ENCODE measurements around the gene SH3BGR. TPM values are rescaled to one million over a fixed set of nuclear protein-coding genes. Genes with fewer than 3 reads are reported as not detected.

SH3BGR gene
- total RNA-seq, 1 experiment from 2014 or later, result 2.9 TPM

- TF ChIP-seq, protein P1, sequence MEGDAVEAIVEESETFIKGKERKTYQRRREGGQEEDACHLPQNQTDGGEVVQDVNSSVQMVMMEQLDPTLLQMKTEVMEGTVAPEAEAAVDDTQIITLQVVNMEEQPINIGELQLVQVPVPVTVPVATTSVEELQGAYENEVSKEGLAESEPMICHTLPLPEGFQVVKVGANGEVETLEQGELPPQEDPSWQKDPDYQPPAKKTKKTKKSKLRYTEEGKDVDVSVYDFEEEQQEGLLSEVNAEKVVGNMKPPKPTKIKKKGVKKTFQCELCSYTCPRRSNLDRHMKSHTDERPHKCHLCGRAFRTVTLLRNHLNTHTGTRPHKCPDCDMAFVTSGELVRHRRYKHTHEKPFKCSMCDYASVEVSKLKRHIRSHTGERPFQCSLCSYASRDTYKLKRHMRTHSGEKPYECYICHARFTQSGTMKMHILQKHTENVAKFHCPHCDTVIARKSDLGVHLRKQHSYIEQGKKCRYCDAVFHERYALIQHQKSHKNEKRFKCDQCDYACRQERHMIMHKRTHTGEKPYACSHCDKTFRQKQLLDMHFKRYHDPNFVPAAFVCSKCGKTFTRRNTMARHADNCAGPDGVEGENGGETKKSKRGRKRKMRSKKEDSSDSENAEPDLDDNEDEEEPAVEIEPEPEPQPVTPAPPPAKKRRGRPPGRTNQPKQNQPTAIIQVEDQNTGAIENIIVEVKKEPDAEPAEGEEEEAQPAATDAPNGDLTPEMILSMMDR (conservative IDR thresholded peaks at IDR 0.05; ENCODE audit: low read depth, low read length), result 0 out of 2 replicates have a peak, but pooled peaks have one; percentile 31
- TF ChIP-seq EZH2 (IDR thresholded peaks at IDR 0.05; ENCODE audit: borderline replicate concordance, low read depth, low read length, poor library complexity, severe bottlenecking), result no peak
- peak within 1 kb of the TSS; percentile 75 for H3K27ac ChIP-seq (ENCODE audit: low read depth, low read length, poor library complexity, severe bottlenecking)
- no peaks in the 10 kb centered on the region for H3K27me3 ChIP-seq (replicated peaks; ENCODE audit: insufficient read depth, low read depth, low read length, poor library complexity)
- intact Hi-C loops (cut with micrococcal nuclease; ENCODE audit: unreplicated experiment), result no loop called here
- peak; percentile 89 for DNase-seq (ENCODE audit: low spot score)
- H3K36me3 ChIP-seq (ENCODE audit: insufficient read depth, low read length, poor library complexity, severe bottlenecking), result no peaks in the 10 kb centered on the region
- BruUV-seq (replicated peaks), result TSS peak; percentile 92
- ChIA-PET POLR2A (ENCODE audit: low non-redundant PET) (interaction anchor here (0.6 kb wide), 1 partner anchor 58 kb away, joined by 18 read pairs; no protein-coding TSS in a partner anchor), CTCF (no interaction called here)
- no peaks in the 10 kb centered on the region for H3K4me1 ChIP-seq (ENCODE audit: insufficient read depth, low read length, poor library complexity, severe bottlenecking)
- peak within 1 kb of the TSS; percentile 80 for H3K4me3 ChIP-seq (ENCODE audit: low read depth, low read length, poor library complexity, severe bottlenecking)
- no peaks in the 10 kb centered on the region for H3K9me3 ChIP-seq (ENCODE audit: low read depth, low read length, poor library complexity, severe bottlenecking)
Observed at GRCh38 chr21:39445321-39446269, 6.2 kb upstream of the SH3BGR start, which contains the start of gene LCA5L. Gene LCA5L (minus strand): TSS chr21:39445778. CDS start chr21:39428493, 17,285 bp downstream.

GRCh38 chr21:39447264-39447663, 4.5 kb upstream of the SH3BGR start:
- H3K4me3 ChIP-seq (ENCODE audit: low read depth, low read length, poor library complexity, severe bottlenecking), result no peak overlapping the region
- H3K4me1 ChIP-seq (ENCODE audit: insufficient read depth, low read length, poor library complexity, severe bottlenecking), result no peaks in the 10 kb centered on the region
- POLR2A ChIA-PET (ENCODE audit: low non-redundant PET), result interaction anchor here (0.6 kb wide), 2 partner anchors 21 to 191 kb away, joined by 5 to 10 read pairs; no protein-coding TSS in a partner anchor
- intact Hi-C loops (cut with micrococcal nuclease; ENCODE audit: unreplicated experiment), result no loop called here
- CTCF ChIA-PET, result no interaction called here
- no TSS peak for BruUV-seq (replicated peaks)
- no peaks in the 10 kb centered on the region for H3K27me3 ChIP-seq (replicated peaks; ENCODE audit: insufficient read depth, low read depth, low read length, poor library complexity)
- TF ChIP-seq, protein P1 (conservative IDR thresholded peaks at IDR 0.05; ENCODE audit: low read depth, low read length), result no peak
- no peak for TF ChIP-seq EZH2 (IDR thresholded peaks at IDR 0.05; ENCODE audit: borderline replicate concordance, low read depth, low read length, poor library complexity, severe bottlenecking)
- H3K36me3 ChIP-seq (ENCODE audit: insufficient read depth, low read length, poor library complexity, severe bottlenecking), result no peaks in the 10 kb centered on the region
- no peaks in the 10 kb centered on the region for H3K9me3 ChIP-seq (ENCODE audit: low read depth, low read length, poor library complexity, severe bottlenecking)
- DNase-seq (ENCODE audit: low spot score), result no peak
- no peak overlapping the region for H3K27ac ChIP-seq (ENCODE audit: low read depth, low read length, poor library complexity, severe bottlenecking)

DNA sequence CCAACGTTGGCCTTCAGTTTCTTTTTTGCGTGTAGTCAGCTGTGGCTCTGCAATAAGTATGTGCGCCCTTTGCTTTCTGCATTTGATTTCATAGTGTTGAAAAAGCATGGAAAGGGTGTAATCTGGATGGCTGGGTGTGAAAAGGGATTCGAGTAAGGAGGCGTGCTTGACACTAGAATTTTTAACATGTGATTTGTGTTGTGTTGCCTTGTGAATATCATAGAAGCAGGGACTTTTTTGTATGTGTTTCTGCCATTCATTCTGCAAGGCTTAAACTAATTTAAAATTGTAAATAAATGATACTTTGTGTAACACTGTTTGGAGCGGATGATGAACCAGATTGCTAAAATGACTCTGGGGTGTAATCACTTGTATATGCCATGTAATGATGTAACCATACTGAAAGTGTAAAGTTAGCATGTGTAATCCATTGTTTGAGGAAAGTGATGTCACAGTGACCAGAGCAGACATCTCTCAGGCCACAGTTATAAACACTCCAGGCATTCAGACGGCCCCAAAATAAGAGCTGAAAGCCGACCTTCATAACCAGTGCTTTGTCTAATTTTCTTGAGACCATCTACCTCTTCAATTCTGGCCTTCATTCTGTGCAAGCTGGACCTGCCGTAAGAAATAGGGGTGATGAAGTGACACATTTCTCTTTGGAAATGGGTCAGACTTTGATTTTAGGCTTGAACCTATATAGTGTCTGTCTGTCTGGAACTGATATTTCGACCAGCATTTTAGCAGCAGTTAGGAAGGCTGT, 618 bp downstream of the SH3BGR start:
- no peak for DNase-seq (ENCODE audit: low spot score)

More for the DNA sequence above, 618 bp downstream of the SH3BGR start:
- H3K4me1 ChIP-seq (ENCODE audit: insufficient read depth, low read length, poor library complexity, severe bottlenecking), result no peaks in the 10 kb centered on the region
- H3K27me3 ChIP-seq (replicated peaks; ENCODE audit: insufficient read depth, low read depth, low read length, poor library complexity), result no peaks in the 10 kb centered on the region
- H3K36me3 ChIP-seq (ENCODE audit: insufficient read depth, low read length, poor library complexity, severe bottlenecking), result no peaks in the 10 kb centered on the region
- no peak overlapping the region for H3K27ac ChIP-seq (ENCODE audit: low read depth, low read length, poor library complexity, severe bottlenecking)
- intact Hi-C loops (cut with micrococcal nuclease; ENCODE audit: unreplicated experiment), result no loop called here
- H3K4me3 ChIP-seq (ENCODE audit: low read depth, low read length, poor library complexity, severe bottlenecking), result no peak overlapping the region
- TF ChIP-seq EZH2 (IDR thresholded peaks at IDR 0.05; ENCODE audit: borderline replicate concordance, low read depth, low read length, poor library complexity, severe bottlenecking), result no peak
- TF ChIP-seq, protein P1 (conservative IDR thresholded peaks at IDR 0.05; ENCODE audit: low read depth, low read length), result no peak
- ChIA-PET CTCF (no interaction called here), POLR2A (ENCODE audit: low non-redundant PET) (no interaction called here)
- H3K9me3 ChIP-seq (ENCODE audit: low read depth, low read length, poor library complexity, severe bottlenecking), result no peaks in the 10 kb centered on the region
- no TSS peak for BruUV-seq (replicated peaks)
